Measurements from ENCODE around the gene N4BP3. TPM values are rescaled to one million over a fixed set of nuclear protein-coding genes. Genes with fewer than 3 reads are reported as not detected.

N4BP3 gene
- total RNA-seq, 5 donors from 2014 or later (not counting 1 experiment from before 2014, with no cell fraction given) = 4.0 to 8.1 (median 6.9) TPM

DNA sequence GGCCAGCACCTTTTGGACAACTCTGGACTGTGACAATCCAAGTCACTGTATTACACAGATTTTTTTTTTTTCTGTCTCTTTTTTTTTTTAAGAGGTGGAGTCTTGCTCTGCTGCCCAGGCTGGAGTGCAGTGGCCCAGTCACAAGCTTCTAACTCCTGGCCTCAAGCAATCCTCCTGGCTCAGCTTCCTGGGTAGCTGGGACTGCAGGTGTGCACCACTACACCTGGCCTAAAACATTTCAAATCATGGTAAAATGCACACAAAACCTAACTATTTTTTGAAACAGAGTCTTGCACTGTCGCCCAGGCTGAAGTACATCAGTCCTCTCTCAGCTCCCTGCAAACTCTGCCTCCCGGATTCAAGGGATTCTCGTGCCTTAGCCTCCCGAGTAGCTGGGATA lies 7.2 kb upstream of the N4BP3 start:
- H3K4me1 ChIP-seq (ENCODE audit: control insufficient read depth in 1 of 2, extremely low read depth in 1 of 2, insufficient read depth in 2 of 2, low read length in 2 of 2) = peaks cover 0 to 15% of the 10 kb centered on the region in 2 experiments
- H3K27ac ChIP-seq (ENCODE audit: low read length) = no peak overlapping the region
- H3K9me3 ChIP-seq = no peaks in the 10 kb centered on the region
- H3K36me3 ChIP-seq (ENCODE audit: control insufficient read depth in 2 of 2, extremely low read depth in 1 of 2, insufficient read depth in 1 of 2, low read length in 1 of 2) = no peaks in the 10 kb centered on the region
- no peaks in the 10 kb centered on the region for H3K36me3 Mint-ChIP-seq
- H3K27me3 ChIP-seq (replicated peaks in 1 of 2; ENCODE audit: control insufficient read depth in 2 of 2, extremely low read depth in 1 of 2, insufficient read depth in 2 of 2, low read length in 1 of 2) = peaks cover 0 to 2% of the 10 kb centered on the region in 2 experiments
- no peak overlapping the region for H3K4me3 Mint-ChIP-seq
- H3K27ac Mint-ChIP-seq = no peak overlapping the region
- ChIA-PET CTCF (no interaction called here), POLR2A (interaction anchor here in 1 of 2 donors (0.6 kb wide), 1 partner anchor 1718 kb away, joined by 3 read pairs; the partner anchor contains the start of gene NOP16)
- WGBS (ENCODE audit: insufficient coverage) = 67% methylated on average over 3 of the region's 4 CpGs
- ATAC-seq (replicated peaks in 1 of 4) (no peak), DNase-seq (no peak)
- no peak overlapping the region for H3K4me3 ChIP-seq (ENCODE audit: control insufficient read depth in 1 of 2, extremely low read depth in 1 of 2, low read length in 1 of 2)
- peaks cover 0 to 1% of the 10 kb centered on the region in 2 donors for H3K27me3 Mint-ChIP-seq
- no peaks in the 10 kb centered on the region for H3K9me3 Mint-ChIP-seq
- H3K4me1 Mint-ChIP-seq = peaks cover 11 to 22% (median 17%) of the 10 kb centered on the region in 3 donors

GRCh38 chr5:178106556-178107239 lies 6.6 kb upstream of the N4BP3 start:
- Histone ChIP-seq H3K4me3 (ENCODE audit: control insufficient read depth in 1 of 2, extremely low read depth in 1 of 2, low read length in 1 of 2) (no peak overlapping the region), H3K27me3 (replicated peaks in 1 of 2; ENCODE audit: control insufficient read depth in 2 of 2, extremely low read depth in 1 of 2, insufficient read depth in 2 of 2, low read length in 1 of 2) (peaks cover 0 to 2% of the 10 kb centered on the region in 2 experiments), H3K9me3 (no peaks in the 10 kb centered on the region), H3K36me3 (ENCODE audit: control insufficient read depth in 2 of 2, extremely low read depth in 1 of 2, insufficient read depth in 1 of 2, low read length in 1 of 2) (no peaks in the 10 kb centered on the region), H3K4me1 (ENCODE audit: control insufficient read depth in 1 of 2, extremely low read depth in 1 of 2, insufficient read depth in 2 of 2, low read length in 2 of 2) (peaks cover 0 to 15% of the 10 kb centered on the region in 2 experiments), H3K27ac (ENCODE audit: low read length) (no peak overlapping the region)
- no peaks in the 10 kb centered on the region for H3K9me3 Mint-ChIP-seq
- peaks cover 0 to 1% of the 10 kb centered on the region in 2 donors for H3K27me3 Mint-ChIP-seq
- no peak for DNase-seq
- 57% methylated on average over 9 of the region's 13 CpGs for WGBS (ENCODE audit: insufficient coverage)
- POLR2A ChIA-PET = no interaction called here
- H3K4me3 Mint-ChIP-seq = no peak overlapping the region
- ATAC-seq (replicated peaks in 1 of 4) = no peak
- no peak overlapping the region for H3K27ac Mint-ChIP-seq
- no peaks in the 10 kb centered on the region for H3K36me3 Mint-ChIP-seq
- CTCF ChIA-PET = no interaction called here
- H3K4me1 Mint-ChIP-seq = peaks cover 11 to 22% (median 17%) of the 10 kb centered on the region in 3 donors

DNA sequence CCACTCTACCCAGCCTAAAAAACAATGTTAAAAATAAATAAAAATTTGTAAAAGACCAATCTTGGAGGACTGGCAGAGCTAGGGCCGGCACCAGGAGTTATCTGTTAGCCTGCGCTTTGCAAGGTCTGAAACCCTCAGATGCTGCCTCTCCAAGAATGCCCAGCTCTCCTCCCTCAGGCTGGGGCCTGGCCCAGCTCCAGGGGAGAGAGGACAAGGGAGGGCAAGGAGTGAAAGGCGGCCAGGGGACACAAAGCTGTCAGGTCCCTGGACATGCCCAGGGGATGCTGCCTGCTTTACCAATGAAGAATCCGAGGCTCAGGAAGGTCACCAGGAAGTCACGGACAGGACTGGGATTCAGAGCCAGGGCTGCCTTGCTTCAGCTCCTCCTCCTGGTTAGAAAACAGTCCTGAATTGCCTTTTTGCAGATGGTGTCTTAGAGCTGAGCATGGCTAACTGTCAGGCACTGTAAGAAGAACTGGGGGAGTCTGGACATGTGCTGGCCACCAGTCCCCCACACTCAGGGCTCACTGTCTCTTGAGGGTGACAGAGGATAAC lies 5.5 kb upstream of the N4BP3 start:
- H3K27me3 ChIP-seq (replicated peaks in 1 of 2; ENCODE audit: control insufficient read depth in 2 of 2, extremely low read depth in 1 of 2, insufficient read depth in 2 of 2, low read length in 1 of 2) = peaks cover 0 to 2% of the 10 kb centered on the region in 2 experiments
- H3K27ac ChIP-seq (ENCODE audit: low read length) = no peak overlapping the region
- ChIA-PET CTCF (interaction anchor here in 1 of 2 donors (0.7 kb wide), 1 partner anchor 74 kb away, joined by 4 read pairs; no protein-coding TSS in a partner anchor), POLR2A (no interaction called here)
- no peaks in the 10 kb centered on the region for H3K9me3 ChIP-seq
- no peak for ATAC-seq (replicated peaks in 1 of 4)
- peaks cover 0 to 17% of the 10 kb centered on the region in 2 experiments for H3K4me1 ChIP-seq (ENCODE audit: control insufficient read depth in 1 of 2, extremely low read depth in 1 of 2, insufficient read depth in 2 of 2, low read length in 2 of 2)
- no peaks in the 10 kb centered on the region for H3K36me3 ChIP-seq (ENCODE audit: control insufficient read depth in 2 of 2, extremely low read depth in 1 of 2, insufficient read depth in 1 of 2, low read length in 1 of 2)
- DNase-seq = no peak
- H3K36me3 Mint-ChIP-seq = no peaks in the 10 kb centered on the region
- H3K27me3 Mint-ChIP-seq = peaks cover 0 to 1% of the 10 kb centered on the region in 2 donors
- H3K9me3 Mint-ChIP-seq = no peaks in the 10 kb centered on the region
- H3K4me1 Mint-ChIP-seq = peaks cover 14 to 25% (median 19%) of the 10 kb centered on the region in 3 donors
- H3K4me3 Mint-ChIP-seq = no peak overlapping the region
- no peak overlapping the region for H3K27ac Mint-ChIP-seq
- whole genome bisulfite sequencing (ENCODE audit: insufficient coverage) = 87% methylated on average over 3 of the region's 5 CpGs
- no peak overlapping the region for H3K4me3 ChIP-seq (ENCODE audit: control insufficient read depth in 1 of 2, extremely low read depth in 1 of 2, low read length in 1 of 2)

GRCh38 chr5:178108446-178108845 lies 4.9 kb upstream of the N4BP3 start:
- DNase-seq = no peak

GRCh38 chr5:178108966-178109365 lies 4.4 kb upstream of the N4BP3 start:
- no peaks in the 10 kb centered on the region for H3K27me3 Mint-ChIP-seq
- no peak for ATAC-seq (replicated peaks in 1 of 4)
- ChIA-PET POLR2A (no interaction called here), CTCF (no interaction called here)
- no peaks in the 10 kb centered on the region for H3K36me3 Mint-ChIP-seq
- no peaks in the 10 kb centered on the region for H3K9me3 Mint-ChIP-seq
- H3K4me3 Mint-ChIP-seq = no peak overlapping the region
- no peak overlapping the region for H3K27ac Mint-ChIP-seq
- no peak overlapping the region for H3K27ac ChIP-seq (ENCODE audit: low read length)
- DNase-seq = peak in 1 of 35 experiments; percentile 14
- H3K27me3 ChIP-seq (replicated peaks in 1 of 2; ENCODE audit: control insufficient read depth in 2 of 2, extremely low read depth in 1 of 2, insufficient read depth in 2 of 2, low read length in 1 of 2) = peaks cover 0 to 2% of the 10 kb centered on the region in 2 experiments
- H3K9me3 ChIP-seq = no peaks in the 10 kb centered on the region
- no peaks in the 10 kb centered on the region for H3K36me3 ChIP-seq (ENCODE audit: control insufficient read depth in 2 of 2, extremely low read depth in 1 of 2, insufficient read depth in 1 of 2, low read length in 1 of 2)
- H3K4me1 ChIP-seq (ENCODE audit: control insufficient read depth in 1 of 2, extremely low read depth in 1 of 2, insufficient read depth in 2 of 2, low read length in 2 of 2) = peaks cover 0 to 19% of the 10 kb centered on the region in 2 experiments
- no peak overlapping the region for H3K4me3 ChIP-seq (ENCODE audit: control insufficient read depth in 1 of 2, extremely low read depth in 1 of 2, low read length in 1 of 2)
- H3K4me1 Mint-ChIP-seq = peaks cover 13 to 23% (median 17%) of the 10 kb centered on the region in 3 donors

More at GRCh38 chr5:178108446-178108845, 4.9 kb upstream of the N4BP3 start:
- WGBS (ENCODE audit: insufficient coverage) = 87% methylated on average over 7 of the region's 7 CpGs
- Mint-ChIP-seq H3K27ac (peak overlapping the region in 1 of 2 donors; percentile 41), H3K4me3 (no peak overlapping the region), H3K4me1 (peaks cover 16 to 27% (median 22%) of the 10 kb centered on the region in 3 donors), H3K9me3 (no peaks in the 10 kb centered on the region), H3K36me3 (no peaks in the 10 kb centered on the region), H3K27me3 (peaks cover 0 to 1% of the 10 kb centered on the region in 2 donors)
- peaks cover 0 to 19% of the 10 kb centered on the region in 2 experiments for H3K4me1 ChIP-seq (ENCODE audit: control insufficient read depth in 1 of 2, extremely low read depth in 1 of 2, insufficient read depth in 2 of 2, low read length in 2 of 2)
- ATAC-seq (replicated peaks in 1 of 4) = no peak
- no peak overlapping the region for H3K27ac ChIP-seq (ENCODE audit: low read length)
- H3K9me3 ChIP-seq = no peaks in the 10 kb centered on the region
- H3K27me3 ChIP-seq (replicated peaks in 1 of 2; ENCODE audit: control insufficient read depth in 2 of 2, extremely low read depth in 1 of 2, insufficient read depth in 2 of 2, low read length in 1 of 2) = peaks cover 0 to 2% of the 10 kb centered on the region in 2 experiments
- no peak overlapping the region for H3K4me3 ChIP-seq (ENCODE audit: control insufficient read depth in 1 of 2, extremely low read depth in 1 of 2, low read length in 1 of 2)
- ChIA-PET CTCF (no interaction called here), POLR2A (no interaction called here)
- no peaks in the 10 kb centered on the region for H3K36me3 ChIP-seq (ENCODE audit: control insufficient read depth in 2 of 2, extremely low read depth in 1 of 2, insufficient read depth in 1 of 2, low read length in 1 of 2)

DNA sequence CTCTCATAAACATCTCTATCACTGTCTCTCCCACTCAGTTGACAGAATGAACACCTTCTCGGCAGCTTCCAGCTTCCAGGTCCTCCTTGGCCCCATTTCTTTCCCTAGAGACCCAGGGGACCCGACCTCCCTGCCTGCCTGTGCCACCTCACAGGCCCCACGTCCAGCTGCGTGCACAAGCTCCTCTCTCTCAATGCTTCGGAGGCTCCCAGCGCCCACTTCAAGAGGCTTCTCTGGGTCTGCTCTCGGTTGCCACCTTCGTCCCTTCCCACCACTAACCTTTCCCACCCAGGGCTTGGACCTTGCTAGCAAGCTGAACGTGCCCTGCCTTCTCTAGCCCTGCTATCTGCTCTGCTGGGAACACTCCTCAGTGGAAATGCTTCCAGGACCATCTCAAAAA lies 2.8 kb upstream of the N4BP3 start:
- POLR2A ChIA-PET = interaction anchor here in 1 of 2 donors (0.7 kb wide), 1 partner anchor 560 kb away, joined by 3 read pairs; no protein-coding TSS in a partner anchor
- Histone ChIP-seq H3K36me3 (ENCODE audit: control insufficient read depth in 2 of 2, extremely low read depth in 1 of 2, insufficient read depth in 1 of 2, low read length in 1 of 2) (no peaks in the 10 kb centered on the region), H3K4me3 (ENCODE audit: control insufficient read depth in 1 of 2, extremely low read depth in 1 of 2, low read length in 1 of 2) (no peak overlapping the region), H3K27ac (ENCODE audit: low read length) (no peak overlapping the region), H3K9me3 (no peaks in the 10 kb centered on the region), H3K4me1 (ENCODE audit: control insufficient read depth in 1 of 2, extremely low read depth in 1 of 2, insufficient read depth in 2 of 2, low read length in 2 of 2) (peaks cover 12 to 27% of the 10 kb centered on the region in 2 experiments), H3K27me3 (replicated peaks in 1 of 2; ENCODE audit: control insufficient read depth in 2 of 2, extremely low read depth in 1 of 2, insufficient read depth in 2 of 2, low read length in 1 of 2) (peaks cover 0 to 16% of the 10 kb centered on the region in 2 experiments)
- Mint-ChIP-seq H3K4me1 (peaks cover 20 to 28% (median 20%) of the 10 kb centered on the region in 3 donors), H3K27ac (peak overlapping the region; percentile 25 to 33), H3K4me3 (no peak overlapping the region), H3K36me3 (no peaks in the 10 kb centered on the region), H3K9me3 (no peaks in the 10 kb centered on the region), H3K27me3 (no peaks in the 10 kb centered on the region)
- ATAC-seq (replicated peaks in 1 of 4) (no peak), DNase-seq (no peak)
- CTCF ChIA-PET = interaction anchor here in 1 of 2 donors (0.7 kb wide), 1 partner anchor 11 kb away, joined by 4 read pairs; no protein-coding TSS in a partner anchor
- WGBS (ENCODE audit: insufficient coverage) = 87% methylated on average over 9 of the region's 9 CpGs

Data from T-cell (primary cell).